DMS53 (cell line): Measurements from ENCODE around the gene LPP.

Experiments used
- DNase-seq: peaks from one replicate; lab custom pipeline; 2025; lab: John Stamatoyannopoulos, UW

LPP gene

GRCh38 chr3:188554404-188554803 is 400.4 kb downstream of the LPP start:
- DNase-seq, result peak; percentile 4

- no peak for DNase-seq
Observed at GRCh38 chr3:188557235-188557634, 403.3 kb downstream of the LPP start.

GRCh38 chr3:188558343-188559071 is 404.6 kb downstream of the LPP start:
- no peak for DNase-seq

- DNase-seq, result no peak
Observed at GRCh38 chr3:188559072-188559429, 405.1 kb downstream of the LPP start.

- DNase-seq, result no peak
Observed at GRCh38 chr3:188559856-188560255, 405.9 kb downstream of the LPP start.

GRCh38 chr3:188562144-188562543 is 408.2 kb downstream of the LPP start:
- DNase-seq, result no peak

GRCh38 chr3:188567478-188568195 is 413.7 kb downstream of the LPP start:
- no peak for DNase-seq

- no peak for DNase-seq
Observed at GRCh38 chr3:188568736-188569135, 414.8 kb downstream of the LPP start.

GRCh38 chr3:188571531-188572095 is 417.7 kb downstream of the LPP start:
- peak; percentile 34 for DNase-seq

GRCh38 chr3:188573291-188573940 is 419.5 kb downstream of the LPP start:
- DNase-seq, result no peak

- no peak for DNase-seq
Observed at GRCh38 chr3:188573956-188574355, 420.0 kb downstream of the LPP start.

- no peak for DNase-seq
Observed at GRCh38 chr3:188574885-188575284, 420.9 kb downstream of the LPP start.

- no peak for DNase-seq
Observed at GRCh38 chr3:188575501-188575900, 421.5 kb downstream of the LPP start.

GRCh38 chr3:188577539-188577938 is 423.6 kb downstream of the LPP start:
- no peak for DNase-seq

GRCh38 chr3:188578576-188579363 is 424.8 kb downstream of the LPP start:
- DNase-seq, result no peak

GRCh38 chr3:188580223-188580622 is 426.3 kb downstream of the LPP start:
- DNase-seq, result no peak

- no peak for DNase-seq
Observed at GRCh38 chr3:188580659-188581058, 426.7 kb downstream of the LPP start.

- no peak for DNase-seq
Observed at GRCh38 chr3:188581365-188581764, 427.4 kb downstream of the LPP start.

GRCh38 chr3:188581792-188582191 is 427.8 kb downstream of the LPP start:
- no peak for DNase-seq

GRCh38 chr3:188583341-188584161 is 429.6 kb downstream of the LPP start:
- peak; percentile 17 for DNase-seq

GRCh38 chr3:188584162-188584529 is 430.2 kb downstream of the LPP start:
- DNase-seq, result no peak
